NCI-H2107 (cell line): ENCODE data around the gene ATG3.
"Not testable (repeated sequence)": the region's sequence is repeated elsewhere in the genome, so short reads cannot be mapped to it uniquely, and the experiment has no call there.

ENCODE experiments used
- DNase-seq: peaks from one replicate; lab custom pipeline; 2025; lab: John Stamatoyannopoulos, UW

The ATG3 gene

DNA sequence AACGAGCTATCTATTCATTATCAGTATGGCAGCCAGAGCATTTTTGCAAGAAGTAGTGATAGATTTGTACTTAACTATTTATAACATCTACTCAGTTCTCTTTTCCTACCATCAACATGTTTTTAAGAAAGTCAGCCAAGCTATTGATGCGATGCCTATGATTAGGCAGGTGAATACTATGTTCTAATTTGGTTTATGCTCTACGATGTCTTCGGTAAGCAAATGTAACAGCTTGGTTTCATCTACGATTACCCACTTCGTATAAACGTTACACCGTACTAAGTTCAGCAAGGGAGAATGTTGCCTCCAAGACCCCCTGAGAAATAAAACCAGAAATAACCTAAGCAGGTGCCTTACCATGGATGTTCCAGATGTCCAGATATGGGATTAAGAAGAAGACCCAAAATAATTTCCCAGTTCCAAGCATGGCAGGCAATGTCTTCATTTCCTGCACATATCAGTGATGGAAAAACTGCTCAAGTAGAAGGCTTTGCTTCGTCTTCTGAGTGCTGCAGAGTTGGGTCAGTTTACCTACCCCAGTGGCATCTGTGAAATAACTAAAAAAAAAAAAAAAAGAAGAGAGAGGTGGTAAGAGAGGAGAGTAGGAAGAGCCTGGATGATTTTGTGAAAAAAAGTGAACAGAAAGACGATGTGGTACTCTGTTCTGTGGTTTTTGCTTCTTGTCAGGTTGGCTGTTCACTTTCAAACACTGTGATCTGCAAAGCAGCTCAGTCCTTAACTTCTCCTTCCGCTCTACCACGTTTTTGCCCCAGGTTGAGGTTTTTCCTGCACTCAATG, 62.6 kb downstream of the ATG3 start, which contains the start of gene BTLA:
Gene BTLA, minus strand, starts transcription at position 559 of the 798 bp plus-strand sequence. Its CDS starts 114 bp downstream, at position 445.
- DNase-seq: no peak

DNA sequence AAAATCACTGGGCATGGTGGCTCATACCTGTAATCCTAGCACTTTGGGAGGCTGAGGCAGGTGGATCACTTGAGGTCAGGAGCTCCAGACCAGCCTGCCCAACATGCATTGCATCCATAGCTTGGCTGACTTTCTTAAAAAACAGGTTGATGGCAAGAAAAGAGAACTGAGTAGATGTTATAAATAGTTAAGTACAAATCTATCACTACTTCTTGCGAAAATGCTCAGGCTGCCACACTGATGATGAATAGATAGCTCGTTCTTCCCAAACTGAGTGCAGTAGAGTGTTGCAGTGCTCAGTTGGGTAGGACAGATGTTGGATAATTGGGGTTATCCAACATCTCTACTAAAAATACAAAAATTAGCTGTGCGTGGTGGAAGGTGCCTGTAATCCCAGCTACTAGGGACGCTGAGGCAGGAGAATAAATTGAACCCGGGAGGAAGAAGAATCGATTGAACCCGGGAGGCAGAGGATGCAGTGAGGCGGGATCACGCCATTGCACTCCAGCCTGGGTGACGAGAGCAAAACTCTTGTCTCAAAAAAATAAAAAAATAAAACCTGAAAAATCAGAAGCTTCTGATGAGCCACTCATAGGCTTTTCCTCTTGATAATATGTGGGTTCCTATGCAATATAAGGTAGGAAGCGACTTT, 63.7 kb downstream of the ATG3 start:
- no peak for DNase-seq

- DNase-seq: no peak
Measured at GRCh38 chr3:112496366-112497067, 65.2 kb downstream of the ATG3 start.

DNA sequence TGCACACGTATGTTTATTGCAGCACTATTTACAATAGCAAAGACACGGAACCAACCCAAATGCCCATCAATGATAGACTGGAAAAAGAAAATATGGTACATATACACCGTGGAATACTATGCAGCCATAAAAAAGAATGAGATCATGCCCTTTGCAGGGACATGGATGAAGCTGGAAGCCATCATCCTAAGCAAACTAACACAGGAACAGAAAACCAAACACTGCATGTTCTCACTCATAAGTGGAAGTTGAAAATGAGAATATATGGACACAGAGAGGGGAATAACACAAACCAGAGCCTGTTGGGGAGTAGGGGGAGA, 67.4 kb downstream of the ATG3 start:
- DNase-seq: not testable (repeated sequence)

DNA sequence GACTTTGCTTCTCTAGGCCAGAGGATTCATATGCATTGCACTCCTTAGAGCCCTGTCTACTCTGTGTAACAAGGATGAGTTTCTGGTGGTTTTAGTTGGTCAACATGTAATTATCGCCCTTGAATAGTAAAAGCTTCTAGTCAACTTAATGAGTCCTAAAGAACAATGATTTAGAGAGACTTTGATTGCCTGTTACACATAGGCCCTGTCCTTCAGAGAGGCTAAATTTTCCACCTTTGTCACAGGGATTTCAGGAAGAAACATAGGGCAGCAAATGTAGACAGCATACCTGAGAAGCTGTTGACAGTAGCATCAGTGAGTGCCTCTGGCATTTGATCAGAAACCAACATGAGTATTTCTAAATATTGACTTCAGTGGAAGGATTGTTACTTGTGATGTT, 69.6 kb downstream of the ATG3 start:
- no peak for DNase-seq

DNA sequence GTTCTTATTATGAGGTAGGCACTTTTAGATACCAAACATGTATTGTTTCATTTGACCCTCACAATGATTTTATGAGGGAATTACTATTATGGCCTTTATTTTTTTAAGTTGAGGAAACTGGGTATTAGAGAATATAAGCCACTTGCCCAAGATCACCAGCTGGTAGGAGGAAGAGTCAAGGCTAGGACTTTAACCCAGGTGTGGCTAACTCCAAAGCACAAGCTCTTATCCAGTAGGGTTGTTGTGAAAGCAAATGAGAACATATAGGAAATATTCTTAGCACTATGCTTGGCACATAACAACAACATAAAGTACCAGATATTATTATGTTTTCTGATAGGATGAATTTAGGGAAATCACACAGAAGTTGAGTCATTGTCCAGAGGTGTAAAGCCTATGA, 70.4 kb downstream of the ATG3 start:
- no peak for DNase-seq

DNA sequence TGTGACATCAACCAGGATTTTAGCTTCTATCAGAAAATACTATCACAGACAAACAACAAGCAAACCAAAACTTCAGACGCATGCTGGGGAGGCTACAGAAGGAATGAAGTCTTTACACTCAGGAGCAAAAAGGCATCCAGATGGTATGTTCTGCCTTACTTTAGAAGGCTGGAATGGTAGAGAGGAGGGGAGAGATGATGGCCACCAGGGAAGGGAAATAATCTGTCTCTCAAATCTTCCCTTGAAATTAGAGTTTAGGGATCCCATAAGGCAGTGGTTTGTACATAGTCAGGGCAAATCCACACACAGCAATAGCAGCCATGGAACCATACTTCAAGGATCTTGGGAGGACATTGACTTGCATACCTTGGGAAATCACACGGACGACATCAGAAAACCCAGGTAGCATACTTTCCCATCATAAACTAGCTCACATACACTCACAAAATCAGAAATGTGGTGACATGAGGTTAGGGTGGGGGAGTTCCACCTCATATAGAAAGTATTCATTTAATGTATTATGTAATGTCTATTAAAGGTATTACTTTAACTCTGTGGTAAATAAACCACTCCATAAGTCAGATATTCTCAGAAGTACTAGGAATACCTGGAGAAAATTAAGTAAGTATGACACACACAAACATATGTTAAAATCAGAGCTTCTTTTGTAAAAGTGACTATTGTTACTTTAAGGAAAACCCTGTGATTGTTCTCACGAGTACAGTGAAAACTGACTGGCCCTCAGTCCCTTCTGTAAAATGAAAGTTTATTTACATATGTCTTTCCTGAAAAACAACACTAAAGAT, 71.9 kb downstream of the ATG3 start:
- DNase-seq: no peak

DNA sequence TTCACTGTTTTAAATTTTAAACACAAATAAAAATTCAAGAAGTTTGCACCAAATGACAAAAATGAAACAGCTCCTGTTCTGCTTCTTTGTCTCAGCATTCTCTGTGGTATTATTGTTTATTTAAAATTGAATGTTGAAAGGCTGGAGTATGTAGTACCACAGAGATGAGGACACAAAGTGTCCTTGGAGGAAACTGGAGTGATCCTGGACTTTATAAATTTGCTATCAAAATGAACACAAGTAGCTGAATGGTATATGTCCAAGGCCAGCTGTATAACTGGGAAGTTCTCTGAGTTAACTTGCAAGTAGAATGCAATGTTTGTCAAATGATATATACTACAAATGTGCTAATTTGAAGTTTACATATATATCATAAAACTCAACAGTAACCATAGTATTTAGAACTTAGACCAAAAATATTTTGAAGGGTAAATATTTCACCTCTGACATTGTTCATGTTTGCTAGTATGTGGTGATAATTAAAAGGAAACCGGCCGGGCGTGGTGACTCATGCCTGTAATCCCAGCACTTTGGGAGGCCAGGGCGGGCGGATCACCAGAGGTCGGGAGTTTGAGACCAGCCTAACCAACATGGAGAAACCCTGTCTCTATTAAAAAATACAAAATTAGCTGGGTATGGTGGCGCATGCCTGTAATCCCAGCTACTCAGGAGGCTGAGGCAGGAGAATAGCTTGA, 74.8 kb downstream of the ATG3 start:
- no peak for DNase-seq

DNA sequence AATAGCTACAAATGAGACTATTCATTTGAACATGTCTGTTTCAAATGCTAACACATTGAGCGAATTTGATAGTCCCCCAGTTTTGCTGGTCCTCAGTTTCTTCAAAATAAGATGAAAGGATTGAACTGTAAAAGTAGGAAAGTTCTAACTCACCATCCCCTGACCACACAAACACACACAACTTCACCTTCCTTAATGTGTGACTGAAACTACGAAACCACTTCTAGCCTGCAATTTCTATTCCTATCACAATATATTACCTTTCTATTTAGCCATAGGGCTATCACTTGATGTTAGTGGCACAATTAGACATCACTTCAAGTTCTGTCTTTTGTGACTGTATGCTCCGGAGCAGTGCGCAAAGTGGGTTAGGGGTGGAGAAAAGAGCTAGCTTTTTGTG, 77.4 kb downstream of the ATG3 start:
- DNase-seq: no peak

GRCh38 chr3:112482675-112483074, 79.1 kb downstream of the ATG3 start:
- DNase-seq: no peak
